HCT116 (cell line): ENCODE measurements around the gene ACTA2. TPM values are rescaled to one million over a fixed set of nuclear protein-coding genes. Genes with fewer than 3 reads are reported as not detected.

Experiments used
- ATAC-seq: fragments of 200-7000 bp; cut with Tn5 transposase; 2 replicates; pipeline ENCODE4 v1.9.1; 2020; ENCODE audit warnings: mild to moderate bottlenecking, moderate library complexity
- BruUV-seq: library from RNA; stranded (reverse); fragments of 400-500 nt; replicated peaks from 2 replicates; lab custom pipeline; 2021; lab: Mats Ljungman, UMichigan
- CTCF ChIA-PET: fragments of 300-600 bp; sonication (Branson Sonifier 250); formaldehyde crosslinking; loops from one replicate; lab custom pipeline; 2021; ENCODE audit warnings: antibody characterized with exemption; lab: Charles Lee
- POLR2A ChIA-PET: fragments of 300-600, 350-600 bp; sonication (Branson Sonifier 250); formaldehyde crosslinking; loops from one replicate; lab custom pipeline; 2021; ENCODE audit warnings: antibody characterized with exemption; lab: Charles Lee
- RAD21 ChIA-PET, 2 experiments: fragments of 300-600 bp; sonication (Branson Sonifier 250); formaldehyde crosslinking; loops; one replicate each; lab custom pipeline; 2023; ENCODE audit warnings: low total read pairs in 2 of 2; ENCODE audit not compliant: uncharacterized antibody in 2 of 2, unreplicated experiment in 2 of 2, low non-redundant PET in 1 of 2; lab: Charles Lee
- DNase-seq: peaks from one replicate; pipeline ENCODE4 v3.0.0-alpha.2; 2010; ENCODE audit warnings: low read depth, low spot score
- H2AFZ ChIP-seq: fragments of 200-600 bp; shearing (Covaris generic), sonication (generic); 2 replicates; pipeline ENCODE4 v1.6.1; 2017; ENCODE audit warnings: low read depth, mixed run types, mixed read lengths, antibody characterized with exemption, low read length; ENCODE audit not compliant: poor library complexity, severe bottlenecking
- H3K27ac ChIP-seq: 2 replicates; pipeline ENCODE4 v1.5.1; 2012; ENCODE audit warnings: low read depth, low read length
- H3K27me3 ChIP-seq: fragments of 200-600 bp; sonication (generic); 2 replicates; pipeline ENCODE4 v1.6.1; 2016; ENCODE audit warnings: mixed run types, low read length, mixed read lengths; ENCODE audit not compliant: insufficient read depth
- H3K36me3 ChIP-seq, 2 experiments: fragments of 200-500 bp in 1 of 2; fragments of 200-600 bp in 1 of 2; sonication (Bioruptor generic) in 1 of 2; sonication (generic) in 1 of 2; 2 replicates each; pipeline versions ENCODE4 v1.5.1 to v1.6.1; 2014 to 2016; ENCODE audit warnings: low read length in 2 of 2, inconsistent platforms in 1 of 2, mixed read lengths in 1 of 2, mixed run types in 1 of 2; ENCODE audit not compliant: insufficient read depth in 2 of 2, control insufficient read depth in 1 of 2
- H3K4me1 ChIP-seq, 2 experiments: fragments of 200-600 bp in 1 of 2; sonication (generic) in 1 of 2; 2 replicates each; pipeline versions ENCODE4 v1.5.1 to v1.6.1; 2012 to 2017; ENCODE audit warnings: low read length in 2 of 2, inconsistent platforms in 1 of 2, mild to moderate bottlenecking in 1 of 2, mixed read lengths in 1 of 2, mixed run types in 1 of 2, moderate library complexity in 1 of 2; ENCODE audit not compliant: insufficient read depth in 2 of 2, control insufficient read depth in 1 of 2
- H3K4me2 ChIP-seq: fragments of 200-600 bp; sonication (generic); 2 replicates; pipeline ENCODE4 v1.6.1; 2017; ENCODE audit warnings: mixed run types, low read length, mixed read lengths
- H3K4me3 ChIP-seq, 2 experiments: fragments of 200-600 bp in 1 of 2; sonication (generic) in 1 of 2; replicated peaks in 1 of 2; 2 replicates each; pipeline ENCODE4 v1.5.1; 2011 to 2016; ENCODE audit warnings: low read length in 2 of 2, control low read depth in 1 of 2, low read depth in 1 of 2, mild to moderate bottlenecking in 1 of 2, mixed read lengths in 1 of 2, mixed run types in 1 of 2
- H3K79me2 ChIP-seq: fragments of 200-600 bp; sonication (generic); 2 replicates; pipeline ENCODE4 v1.6.1; 2017; ENCODE audit warnings: mild to moderate bottlenecking, mixed run types, low read length, moderate library complexity, mixed read lengths; ENCODE audit not compliant: insufficient read depth
- H3K9ac ChIP-seq: fragments of 200-600 bp; sonication (generic); 2 replicates; pipeline ENCODE4 v1.6.1; 2016; ENCODE audit warnings: low read length, mixed read lengths
- H3K9me2 ChIP-seq: fragments of 200-600 bp; sonication (generic), shearing (Covaris generic); 2 replicates; pipeline ENCODE4 v1.6.1; 2017; ENCODE audit warnings: mixed run types, mild to moderate bottlenecking, moderate library complexity; ENCODE audit not compliant: insufficient read depth
- H3K9me3 ChIP-seq, 2 experiments: fragments of 200-500 bp in 1 of 2; fragments of 200-600 bp in 1 of 2; sonication (Bioruptor generic) in 1 of 2; sonication (generic) in 1 of 2; 2 replicates each; pipeline ENCODE4 v1.6.1; 2014 to 2017; ENCODE audit warnings: low read length in 2 of 2, mixed read lengths in 2 of 2, inconsistent platforms in 1 of 2, low read depth in 1 of 2, mild to moderate bottlenecking in 1 of 2, mixed run types in 1 of 2, moderate library complexity in 1 of 2; ENCODE audit not compliant: control insufficient read depth in 1 of 2, insufficient read depth in 1 of 2
- H4K20me1 ChIP-seq: fragments of 200-600 bp; sonication (generic), shearing (Covaris generic); 2 replicates; pipeline ENCODE4 v1.6.1; 2017; ENCODE audit warnings: mixed run types, mild to moderate bottlenecking, moderate library complexity; ENCODE audit not compliant: insufficient read depth
- CBX3 ChIP-seq: IDR thresholded peaks from 2 replicates; pipeline ENCODE4 v1.6.1; 2012; ENCODE audit warnings: low read depth
- ELF1 ChIP-seq: IDR thresholded peaks from 2 replicates; pipeline ENCODE4 v1.6.1; 2012; ENCODE audit warnings: low read depth, borderline replicate concordance
- EZH2phosphoT487 ChIP-seq: fragments of 200-600 bp; IDR thresholded peaks from 2 replicates; pipeline ENCODE4 v1.6.1; 2018; ENCODE audit warnings: antibody characterized with exemption, borderline replicate concordance
- POLR2A ChIP-seq: IDR thresholded peaks from 2 replicates; pipeline ENCODE4 v1.7.0; 2011; ENCODE audit warnings: borderline replicate concordance; ENCODE audit not compliant: insufficient read depth, insufficient read length; ENCODE audit errors: extremely low read depth
- SRF ChIP-seq: IDR thresholded peaks from 2 replicates; pipeline ENCODE4 v1.6.1; 2012; ENCODE audit warnings: low read depth
- TCF7L2 ChIP-seq: IDR thresholded peaks from 2 replicates; pipeline ENCODE4 v1.7.0; 2011; ENCODE audit warnings: borderline replicate concordance, inconsistent platforms; ENCODE audit not compliant: insufficient read depth, insufficient read length; ENCODE audit errors: extremely low read depth
- YY1 ChIP-seq: IDR thresholded peaks from 2 replicates; pipeline ENCODE4 v1.6.1; 2011; ENCODE audit warnings: low read length, low read depth, moderate library complexity, mild to moderate bottlenecking; ENCODE audit not compliant: insufficient replicate concordance; ENCODE audit errors: extremely low read depth
- ZFX ChIP-seq: fragments of 450-650 bp; IDR thresholded peaks from 2 replicates; pipeline ENCODE4 v1.6.1; 2017
- ZNF274 ChIP-seq: fragments of 200-500 bp; sonication (Bioruptor generic); IDR thresholded peaks from 2 replicates; pipeline ENCODE4 v1.6.1; 2014; ENCODE audit warnings: mild to moderate bottlenecking, low read depth, low read length, inconsistent platforms
- intact Hi-C: fragments of 100-400 bp; cut with micrococcal nuclease; formaldehyde crosslinking; loops from 2 replicates; pipeline ENCODE4 v1.10.0; 2022
- total RNA-seq: library from RNA; stranded (reverse); gene quantifications from one replicate; pipeline ENCODE4 v1.2.1, GENCODE V29; 2021; ENCODE audit not compliant: unreplicated experiment
- TF ChIP-seq, protein P1 (sequence below): IDR thresholded peaks from 2 replicates; pipeline ENCODE4 v1.6.1; 2012
- TF ChIP-seq, protein P2 (sequence below): IDR thresholded peaks from 2 replicates; pipeline ENCODE4 v1.6.1; 2012; ENCODE audit warnings: low read depth
- TF ChIP-seq, protein P3 (sequence below): IDR thresholded peaks from 2 replicates; pipeline ENCODE4 v1.6.1; 2011; ENCODE audit warnings: mild to moderate bottlenecking, low read length, moderate library complexity; ENCODE audit not compliant: insufficient replicate concordance; ENCODE audit errors: extremely low read depth

Gene ACTA2
- total RNA-seq, 1 experiment from 2014 or later: 9.4 TPM

DNA sequence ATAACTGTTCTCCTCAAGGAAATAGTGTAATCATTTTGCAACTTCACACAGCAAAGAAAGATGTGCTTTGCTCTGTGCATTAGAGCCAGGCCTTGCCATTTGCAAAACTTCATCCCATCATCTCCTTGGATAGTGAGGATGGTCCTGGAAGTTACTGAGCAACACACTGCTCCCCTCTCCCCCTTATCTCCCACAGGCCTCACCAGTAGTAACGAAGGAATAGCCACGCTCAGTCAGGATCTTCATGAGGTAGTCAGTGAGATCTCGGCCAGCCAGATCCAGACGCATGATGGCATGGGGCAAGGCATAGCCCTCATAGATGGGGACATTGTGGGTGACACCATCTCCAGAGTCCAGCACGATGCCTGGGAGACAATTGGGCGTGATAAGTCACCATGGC is 11.5 kb downstream of the ACTA2 start (continued):
- TF ChIP-seq CBX3 (no peak), ZFX (no peak)
- TF ChIP-seq, protein P1, sequence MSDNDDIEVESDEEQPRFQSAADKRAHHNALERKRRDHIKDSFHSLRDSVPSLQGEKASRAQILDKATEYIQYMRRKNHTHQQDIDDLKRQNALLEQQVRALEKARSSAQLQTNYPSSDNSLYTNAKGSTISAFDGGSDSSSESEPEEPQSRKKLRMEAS: no peak

DNA sequence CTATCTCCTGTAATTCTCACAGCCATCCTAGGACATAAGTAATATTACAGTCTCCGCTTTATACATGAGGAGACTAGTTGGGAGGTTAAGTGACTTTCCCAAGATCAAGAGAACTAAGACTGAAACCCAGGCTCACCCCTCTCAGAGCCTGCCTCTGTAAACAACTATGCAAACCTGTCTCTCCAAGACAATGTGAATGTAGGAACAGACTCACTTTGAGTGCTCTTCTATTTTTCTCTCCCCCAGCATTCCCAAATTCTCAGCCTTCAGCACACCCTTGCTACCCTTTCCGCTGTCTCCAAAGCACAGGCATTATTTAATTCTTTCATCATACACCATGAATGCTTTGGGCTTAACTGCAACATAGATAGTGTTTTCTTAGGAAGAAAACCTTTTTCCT is 13.6 kb downstream of the ACTA2 start:
- intact Hi-C loops: no loop called here
- TF ChIP-seq YY1: no peak
- no peak for TF ChIP-seq EZH2phosphoT487
- Histone ChIP-seq H3K4me2 (no peak overlapping the region), H2AFZ (no peak overlapping the region), H3K27me3 (no peaks in the 10 kb centered on the region), H3K79me2 (no peaks in the 10 kb centered on the region), H3K36me3 (no peaks in the 10 kb centered on the region), H3K4me3 (no peak overlapping the region), H3K9me2 (no peaks in the 10 kb centered on the region), H3K9me3 (no peaks in the 10 kb centered on the region), H3K9ac (no peak overlapping the region), H3K4me1 (peaks cover 2 to 9% of the 10 kb centered on the region in 2 experiments; a peak in 2 of 4 replicates), H3K27ac (no peak overlapping the region), H4K20me1 (no peaks in the 10 kb centered on the region)
- no peak for DNase-seq
- POLR2A ChIA-PET: no interaction called here
- RAD21 ChIA-PET: no interaction called here
- BruUV-seq: no TSS peak
- no peak for ATAC-seq
- CTCF ChIA-PET: no interaction called here

DNA sequence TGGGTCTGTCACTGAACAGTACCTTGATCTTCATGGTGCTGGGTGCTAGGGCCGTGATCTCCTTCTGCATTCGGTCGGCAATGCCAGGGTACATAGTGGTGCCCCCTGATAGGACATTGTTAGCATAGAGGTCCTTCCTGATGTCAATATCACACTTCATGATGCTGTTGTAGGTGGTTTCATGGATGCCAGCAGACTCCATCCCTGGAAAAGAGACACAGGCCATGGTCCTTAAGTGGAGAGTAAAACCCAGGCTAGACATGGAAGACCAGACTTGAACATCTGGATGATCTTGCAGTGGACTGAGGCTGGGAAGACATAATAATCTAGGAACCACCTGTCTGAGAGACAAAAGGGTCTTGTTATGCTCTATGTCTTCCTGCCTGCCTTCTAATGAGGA is 14.5 kb downstream of the ACTA2 start:
- H3K36me3 ChIP-seq: no peaks in the 10 kb centered on the region
- H3K4me3 ChIP-seq: no peak overlapping the region
- intact Hi-C loops: no loop called here
- no peak overlapping the region for H3K4me2 ChIP-seq
- H3K9me3 ChIP-seq: no peaks in the 10 kb centered on the region
- H2AFZ ChIP-seq: no peak overlapping the region
- ChIA-PET POLR2A (interaction anchor here (1.1 kb wide), 1 partner anchor 103 kb away, joined by 3 read pairs; no protein-coding TSS in a partner anchor), RAD21 (no interaction called here), CTCF (interaction anchor here (0.7 to 1.0 kb wide), 3 partner anchors 180 to 279 kb away, joined by 3 to 5 read pairs (median 3); no protein-coding TSS in a partner anchor)
- DNase-seq: no peak
- H3K4me1 ChIP-seq: peaks cover 2 to 9% of the 10 kb centered on the region in 2 experiments; a peak in 2 of 4 replicates
- H3K27ac ChIP-seq: no peak overlapping the region
- BruUV-seq: no TSS peak
- no peaks in the 10 kb centered on the region for H3K27me3 ChIP-seq
- ATAC-seq: no peak
- H3K9me2 ChIP-seq: no peaks in the 10 kb centered on the region
- no peak overlapping the region for H3K9ac ChIP-seq
- no peaks in the 10 kb centered on the region for H4K20me1 ChIP-seq
- no peaks in the 10 kb centered on the region for H3K79me2 ChIP-seq
- TF ChIP-seq, protein P2, sequence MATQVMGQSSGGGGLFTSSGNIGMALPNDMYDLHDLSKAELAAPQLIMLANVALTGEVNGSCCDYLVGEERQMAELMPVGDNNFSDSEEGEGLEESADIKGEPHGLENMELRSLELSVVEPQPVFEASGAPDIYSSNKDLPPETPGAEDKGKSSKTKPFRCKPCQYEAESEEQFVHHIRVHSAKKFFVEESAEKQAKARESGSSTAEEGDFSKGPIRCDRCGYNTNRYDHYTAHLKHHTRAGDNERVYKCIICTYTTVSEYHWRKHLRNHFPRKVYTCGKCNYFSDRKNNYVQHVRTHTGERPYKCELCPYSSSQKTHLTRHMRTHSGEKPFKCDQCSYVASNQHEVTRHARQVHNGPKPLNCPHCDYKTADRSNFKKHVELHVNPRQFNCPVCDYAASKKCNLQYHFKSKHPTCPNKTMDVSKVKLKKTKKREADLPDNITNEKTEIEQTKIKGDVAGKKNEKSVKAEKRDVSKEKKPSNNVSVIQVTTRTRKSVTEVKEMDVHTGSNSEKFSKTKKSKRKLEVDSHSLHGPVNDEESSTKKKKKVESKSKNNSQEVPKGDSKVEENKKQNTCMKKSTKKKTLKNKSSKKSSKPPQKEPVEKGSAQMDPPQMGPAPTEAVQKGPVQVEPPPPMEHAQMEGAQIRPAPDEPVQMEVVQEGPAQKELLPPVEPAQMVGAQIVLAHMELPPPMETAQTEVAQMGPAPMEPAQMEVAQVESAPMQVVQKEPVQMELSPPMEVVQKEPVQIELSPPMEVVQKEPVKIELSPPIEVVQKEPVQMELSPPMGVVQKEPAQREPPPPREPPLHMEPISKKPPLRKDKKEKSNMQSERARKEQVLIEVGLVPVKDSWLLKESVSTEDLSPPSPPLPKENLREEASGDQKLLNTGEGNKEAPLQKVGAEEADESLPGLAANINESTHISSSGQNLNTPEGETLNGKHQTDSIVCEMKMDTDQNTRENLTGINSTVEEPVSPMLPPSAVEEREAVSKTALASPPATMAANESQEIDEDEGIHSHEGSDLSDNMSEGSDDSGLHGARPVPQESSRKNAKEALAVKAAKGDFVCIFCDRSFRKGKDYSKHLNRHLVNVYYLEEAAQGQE: no peak
- TF ChIP-seq YY1: no peak
- no peak for TF ChIP-seq TCF7L2
- no peak for TF ChIP-seq ZNF274
- no peak for TF ChIP-seq ELF1
- no peak for TF ChIP-seq POLR2A
- TF ChIP-seq EZH2phosphoT487: no peak
- TF ChIP-seq CBX3: no peak
- no peak for TF ChIP-seq SRF
- TF ChIP-seq, protein P3, sequence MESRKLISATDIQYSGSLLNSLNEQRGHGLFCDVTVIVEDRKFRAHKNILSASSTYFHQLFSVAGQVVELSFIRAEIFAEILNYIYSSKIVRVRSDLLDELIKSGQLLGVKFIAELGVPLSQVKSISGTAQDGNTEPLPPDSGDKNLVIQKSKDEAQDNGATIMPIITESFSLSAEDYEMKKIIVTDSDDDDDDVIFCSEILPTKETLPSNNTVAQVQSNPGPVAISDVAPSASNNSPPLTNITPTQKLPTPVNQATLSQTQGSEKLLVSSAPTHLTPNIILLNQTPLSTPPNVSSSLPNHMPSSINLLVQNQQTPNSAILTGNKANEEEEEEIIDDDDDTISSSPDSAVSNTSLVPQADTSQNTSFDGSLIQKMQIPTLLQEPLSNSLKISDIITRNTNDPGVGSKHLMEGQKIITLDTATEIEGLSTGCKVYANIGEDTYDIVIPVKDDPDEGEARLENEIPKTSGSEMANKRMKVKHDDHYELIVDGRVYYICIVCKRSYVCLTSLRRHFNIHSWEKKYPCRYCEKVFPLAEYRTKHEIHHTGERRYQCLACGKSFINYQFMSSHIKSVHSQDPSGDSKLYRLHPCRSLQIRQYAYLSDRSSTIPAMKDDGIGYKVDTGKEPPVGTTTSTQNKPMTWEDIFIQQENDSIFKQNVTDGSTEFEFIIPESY: no peak
